ENCODE measurements around the gene NLGN1. TPM values are rescaled to one million over a fixed set of nuclear protein-coding genes. Genes with fewer than 3 reads are reported as not detected.

The NLGN1 gene
- polyA plus RNA-seq, 1 donor from 2014 or later: 2.7 TPM

GRCh38 chr3:173913397-173913796 lies 515.9 kb downstream of the NLGN1 start:
- TF ChIP-seq POLR2AphosphoS5 (IDR thresholded peaks at IDR 0.05) (no peak), TAF1 (IDR thresholded peaks at IDR 0.05; ENCODE audit: low read depth) (no peak), CTCF (IDR thresholded peaks at IDR 0.05; ENCODE audit: poor library complexity, severe bottlenecking) (no peak)
- H3K4me2 ChIP-seq (ENCODE audit: low read length): no peak overlapping the region
- H3K27ac ChIP-seq (ENCODE audit: low read length): no peak overlapping the region
- no peaks in the 10 kb centered on the region for H3K9me2 ChIP-seq (ENCODE audit: insufficient read depth, low read length)
- H3K36me3 ChIP-seq (ENCODE audit: insufficient read depth, low read length): no peaks in the 10 kb centered on the region
- no peaks in the 10 kb centered on the region for H3F3A ChIP-seq (ENCODE audit: insufficient read depth, low read length, poor library complexity, severe bottlenecking)
- H3K9ac ChIP-seq (ENCODE audit: low read length): no peak overlapping the region
- H3K9me3 ChIP-seq (ENCODE audit: low read length): no peaks in the 10 kb centered on the region
- H3K4me3 ChIP-seq (ENCODE audit: low read length): no peak overlapping the region
- no peak overlapping the region for H2AFZ ChIP-seq (ENCODE audit: low read depth, low read length)
- H4K20me1 ChIP-seq (ENCODE audit: insufficient read depth): no peaks in the 10 kb centered on the region
- H3K27me3 ChIP-seq (ENCODE audit: insufficient read depth, low read depth, low read length): no peaks in the 10 kb centered on the region
- H3K79me2 ChIP-seq (replicated peaks; ENCODE audit: insufficient read depth, low read length): no peaks in the 10 kb centered on the region

- Histone ChIP-seq H3K9me3 (ENCODE audit: low read length) (no peaks in the 10 kb centered on the region), H3K9ac (ENCODE audit: low read length) (no peak overlapping the region), H3K4me2 (ENCODE audit: low read length) (no peak overlapping the region), H3K4me3 (ENCODE audit: low read length) (no peak overlapping the region), H3K27ac (ENCODE audit: low read length) (no peak overlapping the region), H3K36me3 (ENCODE audit: insufficient read depth, low read length) (no peaks in the 10 kb centered on the region), H4K20me1 (ENCODE audit: insufficient read depth) (no peaks in the 10 kb centered on the region), H2AFZ (ENCODE audit: low read depth, low read length) (no peak overlapping the region), H3F3A (ENCODE audit: insufficient read depth, low read length, poor library complexity, severe bottlenecking) (no peaks in the 10 kb centered on the region), H3K9me2 (ENCODE audit: insufficient read depth, low read length) (no peaks in the 10 kb centered on the region), H3K27me3 (ENCODE audit: insufficient read depth, low read depth, low read length) (no peaks in the 10 kb centered on the region), H3K79me2 (replicated peaks; ENCODE audit: insufficient read depth, low read length) (no peaks in the 10 kb centered on the region)
- TF ChIP-seq SMC3 (conservative IDR thresholded peaks at IDR 0.05; ENCODE audit: poor library complexity) (no peak), CTCF (IDR thresholded peaks at IDR 0.05; ENCODE audit: poor library complexity, severe bottlenecking) (no peak), MXI1 (conservative IDR thresholded peaks at IDR 0.05; ENCODE audit: poor library complexity, severe bottlenecking) (no peak), EZH2 (IDR thresholded peaks at IDR 0.05; ENCODE audit: borderline replicate concordance, insufficient read depth, low read length, poor library complexity, severe bottlenecking) (no peak), TAF1 (IDR thresholded peaks at IDR 0.05; ENCODE audit: low read depth) (no peak), RAD21 (conservative IDR thresholded peaks at IDR 0.05) (no peak), REST (IDR thresholded peaks at IDR 0.05; ENCODE audit: borderline replicate concordance) (no peak), EP300 (conservative IDR thresholded peaks at IDR 0.05; ENCODE audit: poor library complexity, severe bottlenecking) (no peak), POLR2AphosphoS5 (IDR thresholded peaks at IDR 0.05) (no peak)
These were observed 516.5 kb downstream of the NLGN1 start for GRCh38 chr3:173913974-173914421.

Measured in neural cell (in vitro differentiated cells).